Activated CD4-positive, CD25-positive, alpha-beta regulatory T cell (primary cell): ENCODE data around the gene HDHD5.
"Not testable (repeated sequence)": the region's sequence is repeated elsewhere in the genome, so short reads cannot be mapped to it uniquely, and the experiment has no call there.

Experiments used
- DNase-seq, 4 experiments: peaks; one replicate each; lab custom pipeline; 2025; lab: John Stamatoyannopoulos, UW

The HDHD5 gene

DNA sequence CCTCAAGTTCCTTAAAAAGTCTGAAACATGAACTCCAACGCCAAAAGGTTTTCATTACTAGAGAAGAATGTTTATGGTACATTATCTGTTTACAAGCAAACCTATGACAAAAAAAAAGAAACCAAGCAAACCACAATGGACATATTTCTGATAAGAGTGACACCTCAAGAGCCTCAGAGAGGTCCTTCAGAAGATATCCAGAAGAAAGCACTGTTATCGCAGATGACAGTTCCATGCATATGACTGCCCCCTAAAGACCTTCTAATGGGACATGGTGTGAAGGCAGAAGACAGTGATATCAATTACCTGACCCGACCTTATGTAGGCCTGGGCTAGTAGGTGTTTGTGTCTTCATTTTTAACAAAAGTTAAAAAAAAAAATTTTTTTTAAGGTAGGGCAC is 3.1 kb downstream of the HDHD5 start:
- no peak for DNase-seq

DNA sequence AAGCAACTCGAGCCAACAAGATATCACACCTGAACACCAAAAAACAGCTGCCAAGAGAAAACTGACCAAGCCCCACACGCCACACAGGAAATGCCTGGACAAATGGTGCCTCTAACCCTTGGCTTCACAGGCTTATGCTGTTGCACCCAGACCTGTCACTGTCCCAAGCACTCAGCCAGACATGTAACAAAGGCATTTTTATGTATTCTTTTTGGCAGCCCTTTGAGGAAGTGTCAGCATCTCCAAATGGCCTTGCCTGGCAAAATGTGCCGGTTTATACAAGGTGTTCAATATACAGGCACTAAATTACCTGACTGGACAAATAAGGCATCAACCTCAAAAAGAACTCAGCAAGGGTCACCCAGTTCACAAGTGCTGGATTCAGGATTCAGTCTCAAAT is 6.1 kb downstream of the HDHD5 start:
- no peak for DNase-seq

DNA sequence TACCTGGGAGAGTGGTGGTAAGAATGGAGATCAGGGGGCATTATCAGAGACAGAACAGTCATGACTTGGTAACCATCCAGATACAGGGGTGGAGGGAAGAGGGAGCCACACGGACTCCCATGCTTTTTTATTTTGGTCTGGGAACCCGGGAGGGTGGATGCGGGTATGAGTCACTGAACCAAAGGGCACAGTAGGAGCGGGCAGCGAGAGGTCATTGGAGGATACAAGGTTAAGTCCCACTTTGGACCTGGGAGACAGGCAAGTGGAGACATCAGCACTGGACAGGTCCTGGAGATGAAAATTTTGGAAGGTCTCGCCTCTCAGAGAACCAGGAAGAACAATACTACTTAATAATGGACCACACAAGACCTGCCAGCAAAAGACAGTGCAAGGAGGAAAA is 6.7 kb downstream of the HDHD5 start:
- no peak for DNase-seq

DNA sequence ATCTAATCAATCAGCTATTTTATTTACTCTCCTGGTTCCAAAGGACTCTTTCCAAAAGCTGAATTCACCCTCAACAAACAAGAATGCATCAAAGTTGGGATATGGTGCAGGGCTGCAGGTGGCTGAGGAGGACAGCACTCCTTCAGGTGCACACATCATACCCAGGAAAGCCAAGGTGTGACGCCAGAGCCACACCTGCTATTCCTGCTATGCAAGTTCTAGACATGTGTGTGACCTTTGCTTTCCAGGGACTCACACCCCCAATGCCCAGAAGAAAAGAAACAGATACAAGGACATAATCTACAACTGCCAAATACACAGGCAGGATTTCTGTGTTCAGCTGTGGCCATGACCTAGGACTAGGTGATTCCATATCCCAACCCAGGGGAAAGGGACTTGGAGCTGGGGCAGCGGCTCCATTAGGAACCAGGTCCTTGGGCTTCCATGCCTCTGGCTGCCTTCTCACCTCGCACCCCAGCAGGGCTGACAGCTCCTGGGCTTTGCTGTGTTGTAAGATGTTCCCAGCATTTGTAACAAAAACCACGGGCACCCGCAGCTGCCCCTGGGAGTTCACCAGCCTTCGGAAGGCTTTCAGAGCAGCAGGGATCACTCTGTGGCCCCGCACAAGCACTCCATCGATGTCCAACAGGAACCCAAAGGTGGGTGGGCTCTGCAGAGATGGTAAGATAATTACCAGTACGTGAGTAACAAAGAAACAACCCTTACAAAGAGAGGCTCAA is 9.8 kb downstream of the HDHD5 start:
- DNase-seq: no peak

DNA sequence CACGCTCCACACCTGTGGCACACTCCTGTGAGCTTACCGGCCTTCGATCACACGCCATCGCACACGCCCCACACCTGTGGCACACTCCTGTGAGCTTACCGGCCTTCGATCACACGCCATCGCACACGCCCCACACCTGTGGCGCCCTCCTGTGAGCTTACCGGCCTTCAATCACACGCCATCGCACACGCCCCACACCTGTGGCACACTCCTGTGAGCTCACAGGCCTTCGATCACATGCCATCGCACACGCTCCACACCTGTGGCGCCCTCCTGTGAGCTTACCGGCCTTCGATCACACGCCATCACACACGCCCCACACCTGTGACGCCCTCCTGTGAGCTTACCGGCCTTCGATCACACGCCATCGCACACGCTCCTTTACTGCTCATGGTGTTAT is 11.6 kb downstream of the HDHD5 start:
- DNase-seq: not testable (repeated sequence)

DNA sequence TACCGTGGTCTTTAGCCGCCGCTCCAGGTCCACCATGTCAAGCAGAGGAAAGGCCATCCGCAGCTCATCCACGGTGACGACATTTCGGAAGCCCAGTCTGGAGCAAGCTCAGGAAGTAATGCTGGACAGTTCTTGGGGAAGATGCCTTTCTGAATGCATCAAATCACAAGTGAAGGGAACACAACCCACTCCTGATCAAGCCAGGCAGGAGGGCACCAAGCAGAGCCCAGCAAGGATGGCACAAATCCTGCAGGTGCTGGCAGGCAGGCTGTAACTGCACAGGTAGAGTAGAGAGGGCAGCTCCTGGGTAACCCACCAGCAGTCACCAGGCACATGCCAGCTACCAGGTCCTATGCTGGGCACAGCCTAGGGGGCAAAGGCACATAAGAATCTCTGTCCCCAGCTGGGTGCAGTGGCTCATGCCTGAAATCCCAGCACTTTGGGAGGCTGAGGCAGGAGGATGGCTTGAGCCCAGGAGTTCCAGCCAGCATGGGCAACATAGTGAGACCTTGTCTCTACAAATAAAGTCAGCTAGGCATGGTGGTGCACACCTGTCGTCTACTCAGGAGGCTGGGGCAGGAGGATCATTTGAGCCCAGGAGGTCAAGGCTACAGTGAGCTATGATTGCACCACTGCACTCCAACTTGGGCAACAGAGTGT is 13.9 kb downstream of the HDHD5 start:
- no peak for DNase-seq

DNA sequence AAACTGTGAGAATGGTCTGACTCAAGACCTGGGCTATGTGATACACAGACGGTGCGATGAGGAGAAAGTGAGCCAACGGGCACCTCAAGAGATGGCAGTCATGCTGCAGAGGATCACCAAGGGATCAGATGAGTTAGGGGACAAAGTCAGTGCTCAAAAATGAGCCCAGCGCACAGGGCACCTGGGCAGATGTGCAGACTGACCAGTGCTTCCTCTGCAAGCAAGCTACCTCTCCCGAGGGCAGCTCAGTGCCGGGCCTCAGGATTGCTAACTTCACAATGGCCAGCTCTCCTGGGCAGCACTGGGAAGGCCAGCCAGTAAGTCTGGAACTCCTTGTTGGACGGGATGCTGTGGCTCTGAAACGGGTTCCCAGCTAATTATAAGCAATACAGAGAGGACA is 15.3 kb downstream of the HDHD5 start:
- DNase-seq: no peak

DNA sequence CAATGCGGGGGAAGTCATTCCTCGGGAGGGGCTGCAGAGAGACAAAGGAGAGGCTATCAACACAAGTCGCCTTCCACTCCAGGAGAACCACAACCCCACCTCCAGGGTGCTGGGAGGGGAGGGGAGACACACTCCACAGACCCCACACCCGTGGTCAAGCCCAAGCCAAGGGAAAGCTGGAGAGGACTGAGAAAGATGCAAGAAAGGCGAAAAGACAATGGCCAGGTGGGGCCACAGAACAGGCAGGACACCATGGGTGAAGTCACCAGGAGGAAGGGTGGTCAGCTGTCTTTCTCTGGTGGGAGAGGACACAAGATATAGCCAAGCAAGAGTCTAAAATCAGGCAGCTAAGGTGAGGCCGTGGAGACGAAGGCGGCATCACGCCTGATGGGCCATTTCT is 16.0 kb downstream of the HDHD5 start:
- no peak for DNase-seq

DNA sequence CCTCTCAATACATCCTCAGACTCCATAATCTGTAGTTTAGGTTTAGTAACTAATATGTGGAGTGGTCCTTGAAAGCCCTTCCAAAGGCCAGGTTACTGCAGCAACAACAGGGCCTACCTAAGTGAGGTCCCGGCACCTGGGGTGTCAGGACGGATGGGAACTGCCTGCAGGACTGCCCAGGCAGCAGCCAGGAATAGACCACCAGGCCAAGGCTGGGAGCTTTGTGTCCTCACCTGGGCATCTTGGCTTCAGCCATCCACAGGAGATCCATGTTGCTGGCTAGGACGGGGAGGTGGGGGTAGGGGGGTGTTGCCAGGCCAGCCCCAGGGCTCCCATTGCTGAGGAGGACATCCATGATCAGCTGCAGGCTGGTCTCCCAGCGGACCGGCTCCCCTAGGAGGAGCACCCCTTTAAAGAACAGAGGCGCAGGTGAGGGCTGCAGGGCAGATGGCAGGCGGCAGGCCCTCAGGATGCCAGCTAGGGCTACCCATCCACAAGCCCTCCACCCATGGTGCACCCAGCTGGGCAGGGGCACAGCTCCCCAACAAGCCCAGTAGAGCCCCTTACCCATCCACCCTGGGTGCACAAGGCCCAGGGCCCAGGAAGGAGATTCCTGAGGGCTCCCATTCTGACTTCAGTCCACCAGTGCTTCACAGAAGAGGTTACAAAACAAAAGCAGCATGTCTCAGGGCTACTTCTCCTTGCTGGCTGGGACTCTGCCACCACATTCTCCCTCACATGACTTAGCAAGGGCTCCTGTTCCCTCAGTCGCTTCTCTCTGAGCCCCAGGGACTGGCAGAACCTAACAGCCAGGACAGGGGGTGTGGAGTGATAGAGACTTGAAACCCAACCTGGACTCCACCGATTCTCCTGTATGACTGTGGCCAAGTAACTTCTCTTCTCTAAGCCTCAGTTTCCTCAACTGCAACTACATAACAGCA is 18.0 kb downstream of the HDHD5 start:
- DNase-seq: no peak

DNA sequence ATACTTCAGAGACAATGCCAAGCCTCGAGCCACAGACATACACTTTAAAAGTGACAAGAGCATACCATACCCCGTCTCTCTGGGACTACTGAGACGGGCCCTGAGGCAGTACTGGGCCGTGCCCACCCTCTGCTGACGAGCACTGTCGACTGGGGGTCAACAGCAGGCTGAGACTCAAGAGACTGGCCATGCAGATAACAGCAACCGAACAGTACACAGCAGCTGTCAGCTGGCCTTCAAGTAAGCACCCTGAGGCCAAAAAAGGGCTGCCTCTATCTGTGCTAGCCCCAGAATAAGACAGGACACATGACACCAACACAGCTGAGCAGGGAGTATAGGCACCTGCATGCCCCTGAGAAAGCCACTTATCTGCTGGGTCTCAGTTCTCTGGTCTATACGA is 19.1 kb downstream of the HDHD5 start:
- DNase-seq: no peak

DNA sequence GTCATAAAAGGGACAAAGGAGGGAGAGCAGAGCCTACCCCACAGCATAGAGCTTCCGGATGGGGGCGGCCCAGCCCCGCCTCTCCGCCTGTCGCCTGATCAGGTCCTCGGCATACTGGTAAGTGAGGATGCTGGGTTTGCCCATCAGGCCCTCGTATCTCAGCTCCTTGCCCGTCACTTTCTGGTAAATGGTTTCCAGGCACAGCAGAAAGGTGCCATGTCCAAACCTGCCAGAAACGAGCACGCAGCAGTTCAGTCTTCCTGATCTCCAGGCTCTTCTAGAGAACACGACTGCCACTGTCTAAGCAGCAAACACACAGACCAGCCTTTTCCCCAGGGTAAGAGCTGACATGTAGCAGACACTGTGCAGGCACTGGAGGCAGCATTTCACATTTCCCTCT is 20.6 kb downstream of the HDHD5 start:
- no peak for DNase-seq

DNA sequence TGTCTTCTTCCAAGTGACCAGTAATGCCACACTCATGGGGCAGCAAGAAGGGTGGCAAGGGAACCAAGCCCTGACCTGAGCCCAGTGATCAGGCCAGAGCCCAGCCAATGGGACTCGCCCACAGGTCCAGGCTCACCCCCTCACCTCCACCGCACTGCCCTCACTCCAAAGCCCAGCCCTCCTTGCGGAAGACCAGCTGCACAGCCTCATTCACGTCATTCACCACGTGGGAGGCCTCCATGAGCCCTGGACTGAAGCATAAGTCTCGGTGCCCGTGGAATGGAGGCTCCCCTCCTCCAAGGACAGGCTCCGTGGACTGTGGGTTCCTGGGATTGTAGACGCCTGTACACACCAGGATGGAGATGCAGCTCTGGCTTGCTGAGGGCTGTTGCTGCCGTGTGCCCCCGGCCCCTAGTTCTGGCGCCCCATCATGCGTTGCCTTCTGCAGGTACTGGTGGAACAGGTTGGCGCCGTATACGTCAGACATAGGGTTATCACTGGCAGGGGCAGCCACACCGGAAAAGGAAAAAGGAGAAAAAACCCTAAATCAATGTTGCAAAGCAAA is 21.1 kb downstream of the HDHD5 start:
- DNase-seq: no peak

DNA sequence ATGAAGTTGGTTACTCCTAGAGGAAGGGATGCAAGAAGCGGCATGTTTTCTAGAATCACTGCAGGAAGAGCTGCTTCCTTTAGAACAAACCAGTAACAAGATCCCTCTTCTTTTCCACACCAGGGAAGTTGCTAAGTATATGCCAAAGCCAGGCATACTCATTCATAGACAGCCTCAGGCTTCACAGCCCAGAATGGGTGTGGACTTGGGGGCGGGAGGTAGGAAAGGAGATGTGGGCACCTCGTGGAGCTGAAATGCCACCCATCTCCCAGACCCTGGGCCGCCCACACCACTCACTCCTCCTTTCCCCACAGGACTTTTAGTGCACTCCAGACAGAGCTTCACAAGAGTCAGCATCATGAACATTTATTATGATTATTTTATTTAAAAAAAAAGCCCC is 21.9 kb downstream of the HDHD5 start:
- DNase-seq: no peak

DNA sequence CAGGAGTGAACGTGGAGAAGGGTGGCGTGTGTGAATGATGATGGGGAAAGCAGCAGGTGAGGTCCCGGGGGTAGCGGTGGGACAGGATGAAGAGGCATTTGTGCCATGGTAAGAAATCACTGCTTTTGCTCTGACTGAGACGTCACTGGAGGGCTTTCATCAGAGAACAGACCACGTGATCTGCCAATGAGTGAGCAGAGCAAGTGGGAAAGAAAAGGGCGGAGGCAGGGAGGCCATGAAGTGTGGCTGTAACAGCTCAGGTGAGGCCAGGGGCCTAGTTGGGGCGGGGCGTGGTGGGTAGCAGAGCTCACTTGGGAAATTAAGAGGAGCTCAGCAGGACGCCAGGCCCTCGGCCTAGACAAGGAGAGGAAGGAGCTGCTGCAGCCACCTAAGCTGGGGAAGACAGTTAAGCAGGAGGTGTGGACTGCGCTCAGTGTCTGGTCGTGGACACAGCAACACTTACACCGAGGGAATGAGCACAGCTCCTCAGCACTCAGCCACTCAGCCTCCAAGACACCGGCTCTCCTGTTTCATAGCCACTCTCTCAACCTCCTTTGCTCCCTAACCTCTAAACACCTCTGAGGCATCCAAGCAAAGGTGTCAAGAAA is 23.8 kb downstream of the HDHD5 start:
- no peak for DNase-seq

DNA sequence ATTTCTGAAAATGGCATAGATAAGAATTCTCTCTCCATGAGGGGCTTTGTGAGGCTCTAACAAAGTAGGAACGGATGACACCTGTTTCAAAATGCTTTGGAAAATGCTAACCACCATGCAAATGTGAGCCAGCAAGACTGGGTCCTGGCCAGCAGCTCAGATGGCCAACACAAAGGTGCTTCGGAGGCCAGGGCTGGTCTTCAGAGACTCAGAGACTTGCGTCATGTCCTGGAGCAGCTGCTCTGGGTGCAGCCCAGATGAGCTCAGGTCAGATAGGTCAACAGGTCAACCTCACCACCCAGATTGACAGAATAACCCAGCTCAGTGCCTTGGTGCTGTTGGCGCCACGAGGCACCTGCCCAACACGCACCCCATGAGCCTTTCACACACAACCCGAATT is 25.9 kb downstream of the HDHD5 start:
- DNase-seq: no peak

DNA sequence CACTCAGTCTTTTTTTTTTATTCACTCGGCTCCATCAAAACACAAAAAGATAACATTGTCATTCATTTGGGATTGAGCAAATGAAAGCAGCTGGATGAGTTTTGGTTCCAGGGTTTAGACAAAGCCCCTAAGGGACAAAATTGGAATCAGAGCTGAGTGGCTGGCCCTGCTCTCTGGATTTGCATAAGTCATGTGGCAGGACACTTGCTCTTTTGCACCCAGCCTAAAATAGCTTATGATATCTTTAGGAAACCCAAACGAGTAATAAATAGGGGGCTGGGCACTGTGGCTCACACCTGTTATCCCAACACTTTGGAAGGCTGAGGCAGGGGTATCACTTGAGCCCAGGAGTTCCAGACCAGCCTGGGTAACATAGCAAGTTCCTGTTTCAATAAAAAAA is 27.0 kb downstream of the HDHD5 start:
- no peak for DNase-seq

DNA sequence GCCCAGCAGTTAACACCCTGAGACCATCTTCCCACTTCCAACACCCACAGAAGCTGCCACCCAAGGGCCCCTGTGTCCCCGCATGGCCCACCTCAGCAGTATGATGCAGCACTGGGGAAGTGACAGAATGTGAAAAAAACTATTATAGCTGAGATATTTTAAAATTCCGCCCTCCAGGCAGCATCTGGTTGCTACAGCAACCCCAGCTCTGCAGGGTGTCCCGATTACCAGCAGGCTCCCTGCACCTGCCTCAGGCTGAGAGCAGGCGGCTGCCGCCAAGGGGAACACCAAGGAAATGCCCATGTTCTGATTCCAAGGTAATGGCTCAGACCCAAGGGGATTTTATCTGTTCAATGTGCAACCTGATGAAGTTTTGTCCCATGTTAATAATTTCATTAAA is 27.4 kb downstream of the HDHD5 start:
- DNase-seq: no peak

DNA sequence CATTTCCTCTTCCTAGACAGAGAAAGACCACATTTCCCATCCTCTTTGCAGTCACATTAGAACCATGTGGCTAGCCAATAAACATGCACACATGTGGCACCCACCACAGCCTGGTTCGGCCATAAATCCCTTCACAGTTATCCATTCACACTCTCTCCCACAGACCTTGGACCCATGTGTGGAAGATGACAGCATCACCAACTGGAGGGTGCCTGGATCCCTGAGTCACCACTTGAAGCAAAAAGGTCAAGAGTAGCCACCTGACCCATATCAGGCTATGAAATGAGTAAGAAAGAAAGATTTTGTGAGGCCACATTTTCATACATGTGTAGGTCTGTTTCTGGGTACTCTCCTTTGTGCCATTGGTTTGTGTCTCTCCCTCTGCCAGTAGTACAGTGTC is 28.9 kb downstream of the HDHD5 start:
- no peak for DNase-seq

DNA sequence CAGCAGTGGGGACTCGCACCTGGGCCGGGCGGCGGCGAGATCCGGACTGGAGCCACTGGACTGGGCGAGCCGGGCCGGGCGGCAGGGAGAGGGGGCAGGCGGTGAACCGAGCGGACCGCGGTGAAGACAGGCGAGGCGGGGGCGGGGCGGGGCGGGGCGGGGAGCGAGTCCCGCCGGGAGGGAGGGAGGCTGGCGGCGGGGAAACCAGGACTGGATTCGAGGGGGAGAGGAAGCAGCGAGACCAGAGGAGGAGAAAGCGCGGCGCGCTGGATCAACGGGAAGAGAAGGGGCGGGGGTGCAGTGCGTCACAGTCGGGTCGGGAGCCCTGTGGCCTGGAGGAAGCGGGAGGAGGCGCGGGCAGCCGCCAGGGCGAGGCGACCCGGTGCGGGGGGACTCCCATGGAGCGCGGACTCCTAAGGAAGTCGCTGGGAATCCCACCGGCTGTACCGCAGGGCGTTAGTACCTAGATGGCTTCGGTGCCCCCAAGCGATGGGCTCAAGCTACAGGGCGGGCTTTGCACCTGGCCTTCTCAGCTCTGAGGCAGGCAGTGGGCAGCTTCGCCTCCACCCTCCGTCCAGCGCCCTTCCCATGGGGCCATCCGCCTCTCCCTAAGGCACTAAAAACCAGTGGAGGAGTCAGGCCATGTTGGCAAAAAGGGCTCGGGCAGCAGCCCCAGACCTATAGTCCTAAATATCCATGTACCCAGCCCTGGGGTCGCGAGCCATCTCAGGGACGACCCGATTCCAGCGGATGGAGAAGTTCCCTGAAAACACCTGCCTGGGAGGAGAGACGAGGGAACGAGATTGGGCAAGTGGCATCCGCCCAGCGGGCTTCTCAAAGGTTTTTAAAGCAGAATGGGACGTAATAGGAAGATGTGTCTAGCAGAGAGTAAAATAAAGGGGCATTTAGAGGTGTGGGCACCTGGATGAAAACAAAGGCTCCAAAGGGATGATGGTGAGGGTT is 37.6 kb downstream of the HDHD5 start, which contains the start of gene TMEM121B:
TSS of gene TMEM121B (minus strand) at position 128 of the 963 bp plus-strand sequence. CDS start 233 bp downstream, outside the sequence.
- no peak for DNase-seq

DNA sequence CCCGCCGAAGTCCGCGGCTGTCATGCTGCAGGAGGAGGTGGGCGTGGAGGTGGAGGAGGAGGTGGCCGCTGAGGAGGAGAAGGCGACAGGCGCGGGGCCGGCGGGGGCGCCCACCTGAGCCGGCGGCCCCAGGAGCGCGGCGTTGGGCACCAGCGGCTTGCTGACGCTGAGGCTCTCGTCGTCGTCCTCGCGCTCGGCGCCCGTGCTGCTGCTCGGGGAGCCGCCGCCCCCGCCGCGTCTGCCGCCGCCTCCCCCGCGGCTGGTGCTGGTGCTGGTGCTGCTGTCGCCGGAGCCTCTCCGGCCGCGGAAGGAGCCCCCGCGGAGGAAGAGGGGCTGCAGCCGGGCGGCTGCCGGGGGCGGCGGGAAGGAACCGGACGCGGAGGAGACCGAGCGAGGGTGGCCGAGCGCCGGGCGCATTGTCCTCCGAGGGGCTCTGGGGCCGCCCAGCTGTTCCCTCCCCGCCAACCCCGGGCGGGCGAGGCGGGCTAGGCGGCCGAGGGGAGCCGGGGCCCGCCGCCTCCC is 38.3 kb downstream of the HDHD5 start:
- DNase-seq: no peak
